Activated CD4-positive, alpha-beta T cell treated with anti-CD3 and anti-CD28 coated beads for 24 hours (primary cell): ENCODE results near the gene TRABD2B.

Experiments
- DNase-seq, 2 donors: peaks; one replicate each; pipeline ENCODE4 v3.0.0-alpha.2; 2020; ENCODE audit warnings: low read depth in 2 of 2

The TRABD2B gene

GRCh38 chr1:47992720-47993415 lies 4.3 kb downstream of the TRABD2B start:
- no peak for DNase-seq

- no peak for DNase-seq
These were observed 5.5 kb downstream of the TRABD2B start for GRCh38 chr1:47991673-47992072.

- no peak for DNase-seq
These were observed 6.0 kb downstream of the TRABD2B start for GRCh38 chr1:47991187-47991586.

- DNase-seq, result no peak
These were observed 6.9 kb downstream of the TRABD2B start for GRCh38 chr1:47990286-47990685.

- no peak for DNase-seq
These were observed 9.6 kb downstream of the TRABD2B start for GRCh38 chr1:47987601-47988000.

- DNase-seq, result no peak
These were observed 10.4 kb downstream of the TRABD2B start for GRCh38 chr1:47986761-47987200.

GRCh38 chr1:47985018-47985417 lies 12.2 kb downstream of the TRABD2B start:
- DNase-seq, result no peak

GRCh38 chr1:47984175-47984789 lies 12.9 kb downstream of the TRABD2B start:
- no peak for DNase-seq

- no peak for DNase-seq
These were observed 13.5 kb downstream of the TRABD2B start for GRCh38 chr1:47983691-47984090.

- DNase-seq, result no peak
These were observed 15.4 kb downstream of the TRABD2B start for GRCh38 chr1:47981667-47982350.

- DNase-seq, result no peak
These were observed 16.7 kb downstream of the TRABD2B start for GRCh38 chr1:47980501-47980900.

- no peak for DNase-seq
These were observed 17.5 kb downstream of the TRABD2B start for GRCh38 chr1:47979724-47980123.

GRCh38 chr1:47978486-47978885 lies 18.7 kb downstream of the TRABD2B start:
- DNase-seq, result no peak

- no peak for DNase-seq
These were observed 20.5 kb downstream of the TRABD2B start for GRCh38 chr1:47976728-47977127.

GRCh38 chr1:47976267-47976666 lies 20.9 kb downstream of the TRABD2B start:
- no peak for DNase-seq

GRCh38 chr1:47975302-47975921 lies 21.8 kb downstream of the TRABD2B start:
- no peak for DNase-seq

GRCh38 chr1:47972864-47973432 lies 24.2 kb downstream of the TRABD2B start:
- no peak for DNase-seq

- no peak for DNase-seq
These were observed 25.6 kb downstream of the TRABD2B start for GRCh38 chr1:47971385-47972160.

- DNase-seq, result no peak
These were observed 26.3 kb downstream of the TRABD2B start for GRCh38 chr1:47970882-47971281.

- no peak for DNase-seq
These were observed 27.7 kb downstream of the TRABD2B start for GRCh38 chr1:47969478-47969877.

- DNase-seq, result no peak
These were observed 28.7 kb downstream of the TRABD2B start for GRCh38 chr1:47968556-47968888.
